Muscle of arm (tissue), 12 donors: ENCODE results near the gene TTC9. TPM values are rescaled to one million over a fixed set of nuclear protein-coding genes. Genes with fewer than 3 reads are reported as not detected.

Experiments
- DNase-seq: peaks from one replicate; pipeline ENCODE4 v3.0.0-alpha.2; 2013
- polyA plus RNA-seq, 12 donors: library from polyadenylated mRNA; unstranded; fragments of 120-200 nt; gene quantifications; one replicate each; pipeline ENCODE4 v1.2.1, GENCODE V29; 2013; ENCODE audit not compliant: insufficient read length in 12 of 12

The TTC9 gene
- polyA plus RNA-seq, 12 donors = 5.8 to 11.1 (median 7.7) TPM; not detected in 1

GRCh38 chr14:70642303-70643235 is 853 bp downstream of the TTC9 start:
- DNase-seq = no peak

GRCh38 chr14:70643967-70644366 is 2.3 kb downstream of the TTC9 start:
- no peak for DNase-seq

DNA sequence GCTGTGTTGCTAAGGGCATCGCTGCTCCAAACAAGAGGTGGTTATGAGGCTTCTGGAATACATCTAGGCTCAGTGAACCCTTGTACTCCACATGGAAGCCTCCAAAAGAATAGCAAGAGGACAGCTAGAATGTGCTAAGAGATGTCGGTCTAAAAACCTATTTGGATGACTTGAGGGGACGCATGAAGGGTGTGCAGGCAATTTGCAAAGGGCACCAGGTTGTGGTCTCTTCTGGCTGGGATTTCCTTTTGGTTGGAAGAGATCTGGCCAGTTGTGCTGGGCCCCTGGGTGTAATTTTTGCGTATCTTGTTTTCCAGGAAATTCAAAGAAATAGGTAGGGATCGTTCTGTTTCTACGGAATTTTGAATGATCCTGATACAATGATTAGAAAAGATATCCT is 4.2 kb downstream of the TTC9 start:
- DNase-seq = no peak

DNA sequence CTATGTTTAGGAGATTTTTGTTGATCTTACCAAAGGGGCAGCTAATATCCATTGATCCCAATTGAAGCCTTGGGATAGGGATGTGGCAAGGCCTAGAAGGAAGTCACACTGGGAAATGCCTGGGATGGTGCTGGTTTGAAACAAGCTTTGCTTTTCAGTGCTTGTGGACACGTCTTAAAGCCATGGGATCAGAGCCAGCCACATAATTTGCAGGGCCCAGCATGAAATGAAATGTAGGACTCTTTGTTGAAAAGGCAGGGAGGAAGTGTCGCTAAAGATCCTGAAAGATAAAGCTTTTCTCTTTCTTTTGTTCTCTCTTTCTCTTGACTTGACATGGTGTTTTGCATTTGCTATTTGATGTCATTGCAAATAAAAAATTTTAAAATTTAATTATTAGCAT is 5.0 kb downstream of the TTC9 start:
- DNase-seq = no peak

GRCh38 chr14:70648346-70648745 is 6.6 kb downstream of the TTC9 start:
- peak; percentile 38 for DNase-seq

GRCh38 chr14:70649803-70650202 is 8.1 kb downstream of the TTC9 start:
- DNase-seq = no peak

DNA sequence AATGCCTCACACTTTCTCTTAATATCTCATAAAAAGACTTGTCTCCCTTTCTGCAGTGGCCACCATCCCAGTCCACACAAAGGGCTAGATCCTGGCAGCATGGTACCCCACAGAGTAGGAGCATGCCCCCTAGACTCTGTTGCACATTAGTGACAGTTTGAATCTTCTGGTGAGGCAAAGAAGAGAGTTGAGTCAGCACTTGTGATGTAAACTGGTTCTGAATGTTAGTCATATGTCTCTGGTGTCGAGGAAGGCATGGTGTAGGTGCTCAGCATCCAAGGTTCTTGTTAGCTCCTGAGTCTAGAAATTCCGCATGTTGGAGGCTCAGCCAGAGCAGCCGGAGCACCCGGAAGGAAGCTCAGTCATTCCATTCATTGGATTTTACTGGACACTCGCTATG is 9.8 kb downstream of the TTC9 start:
- no peak for DNase-seq

GRCh38 chr14:70652871-70653270 is 11.2 kb downstream of the TTC9 start:
- DNase-seq = no peak

- no peak for DNase-seq
Observed at GRCh38 chr14:70653662-70654061, 11.9 kb downstream of the TTC9 start.

DNA sequence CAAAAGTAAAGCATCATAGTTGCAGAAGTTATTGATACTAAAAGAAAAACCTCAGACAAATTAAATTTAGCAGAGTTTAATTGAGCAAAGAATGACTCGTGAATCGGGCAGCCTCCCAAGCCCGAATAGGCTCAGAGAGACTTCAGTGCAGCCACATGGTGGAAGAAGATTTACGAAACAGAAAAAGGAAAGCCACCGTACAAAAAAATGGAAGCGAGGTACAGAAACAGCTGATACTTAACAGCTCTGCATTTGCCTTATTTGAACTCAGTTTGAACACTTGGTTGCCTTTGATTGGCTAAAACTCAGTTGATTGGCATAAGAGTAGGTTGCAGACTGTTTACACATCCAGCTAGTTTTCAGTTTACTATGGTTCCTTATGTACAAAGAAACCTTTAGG is 12.9 kb downstream of the TTC9 start:
- no peak for DNase-seq

DNA sequence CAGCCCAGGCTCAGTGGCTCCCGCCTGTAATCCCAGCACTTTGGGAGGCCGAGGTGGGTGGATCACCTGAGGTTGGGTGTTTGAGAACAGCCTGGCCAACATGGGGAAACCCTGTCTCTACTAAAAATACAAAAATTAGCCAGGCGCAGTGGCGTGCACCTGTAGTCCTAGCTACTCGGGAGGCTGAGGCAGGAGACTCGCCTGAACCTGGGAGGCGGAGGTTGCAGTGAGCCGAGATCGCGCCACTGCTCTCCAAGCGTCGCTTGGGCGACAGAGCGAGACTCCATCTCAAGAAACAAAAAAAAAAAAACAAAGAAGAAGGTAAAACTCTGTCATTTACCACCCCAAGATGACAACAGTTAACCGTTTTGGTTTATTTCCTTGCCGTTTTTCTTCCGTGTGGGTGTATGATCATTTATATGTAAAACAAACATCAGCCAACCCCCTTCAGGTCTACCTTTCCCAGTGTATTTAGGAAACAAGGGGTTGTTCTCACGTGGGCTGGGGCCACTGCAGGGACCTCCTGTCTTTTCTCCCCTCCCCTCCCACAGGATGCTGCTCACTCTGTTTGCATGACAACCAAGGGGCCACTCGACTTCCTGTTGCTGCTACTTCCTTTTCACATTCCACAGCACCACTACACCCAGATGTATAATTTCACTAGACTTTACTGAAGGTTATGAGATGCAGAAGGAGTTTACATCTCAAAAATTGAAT is 13.6 kb downstream of the TTC9 start:
- no peak for DNase-seq

- DNase-seq = no peak
Observed at GRCh38 chr14:70658899-70659298, 17.2 kb downstream of the TTC9 start.

- no peak for DNase-seq
Observed at GRCh38 chr14:70660967-70661893, 19.5 kb downstream of the TTC9 start.

- DNase-seq = no peak
Observed at GRCh38 chr14:70662080-70662479, 20.4 kb downstream of the TTC9 start.

DNA sequence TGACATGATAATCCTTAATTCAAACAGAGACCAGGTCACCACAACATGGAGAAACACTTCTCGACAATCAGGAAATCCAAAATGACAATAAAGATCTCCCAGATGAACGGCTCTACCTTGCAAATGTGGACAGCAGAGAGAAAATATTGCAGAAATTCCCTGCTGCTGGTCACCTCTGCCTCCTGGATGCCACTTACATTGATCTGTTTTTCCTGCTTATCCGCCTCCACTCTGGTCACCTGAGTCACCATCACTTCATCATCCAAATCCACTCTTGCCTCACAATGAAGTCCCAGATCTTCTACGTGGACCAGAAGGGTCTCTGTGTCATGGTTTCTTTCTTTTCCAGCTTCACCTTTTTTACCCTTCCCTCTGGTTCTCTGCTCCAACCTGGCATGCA is 21.1 kb downstream of the TTC9 start:
- DNase-seq = no peak

- no peak for DNase-seq
Observed at GRCh38 chr14:70663707-70664179, 22.0 kb downstream of the TTC9 start.

GRCh38 chr14:70664698-70665447 is 23.2 kb downstream of the TTC9 start:
- no peak for DNase-seq

GRCh38 chr14:70665448-70666360 is 24.0 kb downstream of the TTC9 start:
- DNase-seq = no peak

GRCh38 chr14:70666361-70666686 is 24.6 kb downstream of the TTC9 start:
- no peak for DNase-seq

DNA sequence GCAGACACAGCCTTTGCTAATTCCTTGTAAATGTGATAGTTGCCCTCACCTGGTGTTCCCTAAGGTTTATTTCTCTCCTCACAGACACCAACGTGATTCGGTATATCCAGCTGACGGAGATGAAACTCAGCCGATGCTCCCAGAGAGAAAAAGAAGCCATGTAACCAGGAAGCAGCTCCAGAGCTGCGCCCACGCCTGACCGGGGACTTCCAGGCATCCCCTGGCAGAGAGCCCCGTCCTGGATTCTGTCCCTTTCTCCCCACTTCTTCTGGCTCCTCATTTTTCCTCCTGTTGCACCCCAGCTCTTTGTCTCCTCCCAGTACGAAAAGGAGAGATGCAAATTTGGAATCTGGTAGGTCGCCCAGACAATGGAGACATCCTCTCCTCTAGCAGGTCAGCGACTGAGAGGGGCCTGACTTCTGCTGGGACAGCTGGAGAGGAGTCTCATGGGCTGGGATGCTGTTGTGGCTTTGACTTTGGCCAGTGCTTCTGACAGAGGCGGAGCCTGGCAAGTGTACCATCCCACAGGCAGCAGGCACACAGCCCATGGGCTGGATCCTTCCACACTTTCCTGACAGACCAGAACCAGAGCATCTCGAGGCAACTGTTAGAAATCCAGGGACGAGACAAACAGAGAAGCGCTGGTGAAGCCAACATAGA is 29.4 kb downstream of the TTC9 start:
- no peak for DNase-seq
